Right ventricle myocardium inferior (tissue), 1 donor: ENCODE results near the gene SLC17A2. TPM values are rescaled to one million over a fixed set of nuclear protein-coding genes. Genes with fewer than 3 reads are reported as not detected.
A peak's percentile ranks its signal among the peaks of the same experiment; 100 is the strongest.

Source experiments
- ATAC-seq: fragments of 200-7000 bp; cut with Tn5 transposase; one replicate; pipeline ENCODE4 v1.9.1; 2020; ENCODE audit warnings: mild to moderate bottlenecking, moderate library complexity
- DNase-seq: peaks from one replicate; pipeline ENCODE4 v3.0.0; 2021; ENCODE audit errors: missing footprints
- intact Hi-C: fragments of 100-400 bp; cut with DNase I; formaldehyde crosslinking; loops from one replicate; pipeline ENCODE4 v1.11.0; 2022
- long read RNA-seq: library from polyadenylated mRNA; unstranded; transcript quantifications from one replicate; pipeline ENCODE4 v2.0.0, GENCODE V29; 2021
- total RNA-seq: library from RNA; stranded (reverse); fragmentation: NEBNext Ultra II Directional; extraction: Animal tissue kit (Norgen Biotek cat#: 25700); gene quantifications from one replicate; pipeline ENCODE4 v1.2.1, GENCODE V29; 2021
- donor health status: DM: no; HTN: yes; CAD: no; lungs with severe emphysema.

The SLC17A2 gene, protein sequence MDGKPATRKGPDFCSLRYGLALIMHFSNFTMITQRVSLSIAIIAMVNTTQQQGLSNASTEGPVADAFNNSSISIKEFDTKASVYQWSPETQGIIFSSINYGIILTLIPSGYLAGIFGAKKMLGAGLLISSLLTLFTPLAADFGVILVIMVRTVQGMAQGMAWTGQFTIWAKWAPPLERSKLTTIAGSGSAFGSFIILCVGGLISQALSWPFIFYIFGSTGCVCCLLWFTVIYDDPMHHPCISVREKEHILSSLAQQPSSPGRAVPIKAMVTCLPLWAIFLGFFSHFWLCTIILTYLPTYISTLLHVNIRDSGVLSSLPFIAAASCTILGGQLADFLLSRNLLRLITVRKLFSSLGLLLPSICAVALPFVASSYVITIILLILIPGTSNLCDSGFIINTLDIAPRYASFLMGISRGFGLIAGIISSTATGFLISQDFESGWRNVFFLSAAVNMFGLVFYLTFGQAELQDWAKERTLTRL
- total RNA-seq = not detected
- long read RNA-seq = 0 reads

DNA sequence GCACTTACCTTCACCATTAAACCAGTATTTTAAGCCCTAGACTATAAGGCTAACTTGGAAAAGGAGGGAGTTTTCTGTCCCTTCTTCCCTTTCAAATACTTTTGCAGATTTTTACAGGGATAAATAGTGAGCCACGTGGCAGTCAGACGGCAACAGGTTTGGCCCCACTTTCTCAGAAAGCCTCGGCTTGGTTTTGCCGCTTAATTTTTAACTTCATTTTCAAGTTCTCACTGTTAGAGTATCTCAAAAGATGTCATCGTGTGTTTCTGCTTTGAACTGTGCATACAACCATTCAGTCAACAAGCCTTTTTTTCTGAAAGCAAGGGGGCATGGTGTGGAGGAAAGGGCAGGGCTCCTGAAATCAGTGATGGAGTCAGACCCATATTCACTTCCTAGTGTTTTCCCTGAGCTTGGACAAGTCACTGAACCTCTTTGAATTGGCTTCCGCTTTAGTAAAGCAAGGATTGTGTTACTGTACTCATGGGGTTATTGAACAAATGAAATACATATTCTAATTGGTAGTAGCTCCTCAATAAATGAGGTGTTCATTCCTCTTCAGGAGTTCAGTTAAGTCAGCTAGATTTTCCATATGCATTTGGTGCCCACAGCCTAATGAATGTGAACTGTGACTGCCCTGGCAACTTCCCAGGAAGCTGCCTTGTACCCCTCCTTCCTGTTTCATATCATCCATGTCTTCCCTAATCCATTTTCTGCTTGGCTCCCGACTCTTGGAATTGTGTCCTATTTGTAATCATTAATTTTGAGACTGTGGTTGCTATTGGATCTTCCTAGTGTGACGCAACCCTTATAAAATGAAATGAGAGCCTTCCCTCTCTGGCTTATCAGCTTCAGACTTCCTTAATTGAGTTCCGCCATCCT is at the start of gene SLC17A2:
TSS of gene SLC17A2 (minus strand) at position 160 of the 879 bp plus-strand sequence. CDS start 4,895 bp downstream, outside the sequence.
- ATAC-seq (no peak), DNase-seq (no peak)
- intact Hi-C loops = no loop called here

DNA sequence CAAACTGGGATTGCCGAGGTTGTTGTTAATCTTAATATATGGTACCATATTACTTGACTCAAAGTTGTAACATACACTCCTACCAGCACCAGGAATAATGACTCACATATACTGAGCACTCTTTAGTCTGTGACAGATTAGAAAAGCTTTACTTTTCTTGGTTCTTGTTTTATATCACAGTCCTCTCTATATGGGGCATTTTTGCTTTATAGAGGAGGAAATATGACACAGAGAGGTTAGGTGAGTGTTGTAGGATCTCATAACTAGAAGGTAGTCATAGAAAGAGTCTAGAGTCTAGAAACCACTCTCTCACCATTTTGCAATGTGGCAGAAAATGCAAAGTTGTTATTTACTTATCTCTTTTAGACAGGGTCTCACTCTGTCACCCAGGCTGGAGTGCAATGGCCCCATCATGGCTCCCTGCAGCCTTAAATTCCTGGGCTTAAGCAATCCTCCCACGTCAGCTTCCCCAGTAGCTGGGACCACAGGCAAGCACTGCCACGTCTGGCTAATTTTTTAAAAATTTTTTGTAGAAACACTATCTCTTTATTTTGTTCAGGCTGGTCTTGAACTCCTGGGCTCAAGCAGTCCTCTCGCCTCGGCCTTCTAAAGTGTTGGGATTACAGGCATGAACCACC is 45.6 kb upstream of the SLC17A2 start:
- DNase-seq = no peak
- ATAC-seq = no peak
- intact Hi-C loops = no loop called here

- no peak for ATAC-seq
These were observed 43.5 kb upstream of the SLC17A2 start for GRCh38 chr6:25973923-25974555.

DNA sequence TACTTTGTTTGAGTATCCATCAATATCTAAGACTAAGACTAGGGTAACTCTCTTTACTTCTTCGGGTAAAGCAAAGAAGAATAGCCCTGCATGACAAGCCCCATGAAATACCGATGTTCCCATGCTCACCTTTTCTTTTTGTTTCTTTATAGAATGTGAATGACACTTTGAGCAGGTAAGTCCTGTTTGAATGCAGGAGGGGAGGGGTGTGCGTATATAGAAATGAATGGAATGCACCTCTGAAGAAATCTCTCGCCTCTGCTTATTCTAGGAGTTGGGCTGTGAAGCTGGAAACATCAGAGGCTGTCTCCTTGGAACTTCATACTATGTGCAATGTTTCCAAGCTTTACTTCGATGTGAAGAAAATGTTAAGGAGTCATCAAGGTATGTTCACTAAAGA is 42.4 kb upstream of the SLC17A2 start:
- intact Hi-C loops = no loop called here
- ATAC-seq = no peak

More at GRCh38 chr6:25973923-25974555, 43.5 kb upstream of the SLC17A2 start:
- DNase-seq = no peak
- intact Hi-C loops = no loop called here

GRCh38 chr6:25972128-25972527 is 41.6 kb upstream of the SLC17A2 start:
- ATAC-seq (no peak), DNase-seq (no peak)
- intact Hi-C loops = no loop called here

More for the DNA sequence above, 42.4 kb upstream of the SLC17A2 start:
- DNase-seq = no peak

DNA sequence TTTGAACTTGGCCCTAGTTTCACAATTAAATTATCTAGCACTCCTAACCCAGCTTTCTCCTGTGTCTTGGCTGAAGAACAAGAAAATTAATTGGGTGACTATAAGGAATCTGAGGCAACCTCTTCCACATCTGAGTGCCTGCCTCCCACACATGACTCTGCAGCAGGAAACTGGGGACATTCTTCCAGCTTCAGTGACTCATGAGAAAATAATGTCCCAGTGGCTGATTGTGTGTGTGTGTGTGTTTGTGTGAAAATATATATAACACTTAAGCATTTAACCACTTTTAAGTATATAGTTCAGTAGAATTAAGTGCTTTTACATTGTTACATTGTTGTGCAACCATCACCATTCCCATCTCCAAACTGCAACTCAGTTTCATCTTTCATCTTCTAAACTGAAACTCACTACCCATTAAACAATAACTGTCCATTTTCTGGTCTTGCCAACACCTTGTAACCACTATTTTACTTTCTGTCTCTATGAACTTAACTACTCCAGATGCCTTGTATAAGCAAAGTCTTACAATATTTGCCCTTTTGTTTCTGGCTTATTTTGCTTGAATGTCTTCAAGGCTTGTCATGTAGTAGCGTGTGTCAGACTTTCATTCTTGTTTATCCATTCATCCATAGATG is 40.8 kb upstream of the SLC17A2 start:
- DNase-seq (no peak), ATAC-seq (no peak)
- intact Hi-C loops = no loop called here

GRCh38 chr6:25968769-25969168 is 38.3 kb upstream of the SLC17A2 start:
- DNase-seq = no peak
- no peak for ATAC-seq
- intact Hi-C loops = no loop called here

DNA sequence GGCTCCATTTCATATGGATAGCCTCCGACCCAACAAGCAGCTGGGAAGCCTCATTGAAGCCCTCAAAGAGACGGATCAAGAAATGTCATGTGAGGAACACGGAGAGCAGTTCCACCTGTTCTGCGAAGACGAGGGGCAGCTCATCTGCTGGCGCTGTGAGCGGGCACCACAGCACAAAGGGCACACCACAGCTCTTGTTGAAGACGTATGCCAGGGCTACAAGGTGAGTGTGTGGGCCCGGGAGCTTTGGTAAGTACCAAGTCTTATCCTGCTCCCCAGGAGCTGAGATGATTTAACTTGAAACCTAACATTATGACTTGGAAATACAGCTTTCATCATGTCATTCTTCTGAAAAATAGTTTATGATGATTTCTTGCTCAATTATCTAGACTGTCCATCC is 36.2 kb upstream of the SLC17A2 start:
- no peak for DNase-seq
- ATAC-seq = no peak
- intact Hi-C loops = no loop called here

DNA sequence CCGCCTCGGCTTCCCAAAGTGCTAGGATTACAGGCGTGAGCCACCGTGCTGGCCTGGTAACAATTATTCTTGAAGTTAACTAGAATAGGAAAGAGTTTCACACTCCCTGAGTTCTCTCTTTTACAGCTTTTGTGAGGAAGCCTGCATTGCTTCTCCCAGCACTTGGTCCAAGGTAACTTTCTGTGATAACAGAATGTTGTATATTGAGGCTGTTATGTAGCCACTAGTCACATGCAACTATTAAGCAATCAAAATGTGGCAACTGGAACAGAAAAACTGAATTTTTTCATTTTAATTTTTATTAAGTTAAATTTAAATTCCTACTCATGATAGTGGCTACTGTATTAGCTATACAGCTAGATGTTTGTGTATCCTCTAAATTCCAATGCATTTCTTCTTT is 34.6 kb upstream of the SLC17A2 start:
- ATAC-seq = no peak
- DNase-seq = no peak
- intact Hi-C loops = no loop called here

DNA sequence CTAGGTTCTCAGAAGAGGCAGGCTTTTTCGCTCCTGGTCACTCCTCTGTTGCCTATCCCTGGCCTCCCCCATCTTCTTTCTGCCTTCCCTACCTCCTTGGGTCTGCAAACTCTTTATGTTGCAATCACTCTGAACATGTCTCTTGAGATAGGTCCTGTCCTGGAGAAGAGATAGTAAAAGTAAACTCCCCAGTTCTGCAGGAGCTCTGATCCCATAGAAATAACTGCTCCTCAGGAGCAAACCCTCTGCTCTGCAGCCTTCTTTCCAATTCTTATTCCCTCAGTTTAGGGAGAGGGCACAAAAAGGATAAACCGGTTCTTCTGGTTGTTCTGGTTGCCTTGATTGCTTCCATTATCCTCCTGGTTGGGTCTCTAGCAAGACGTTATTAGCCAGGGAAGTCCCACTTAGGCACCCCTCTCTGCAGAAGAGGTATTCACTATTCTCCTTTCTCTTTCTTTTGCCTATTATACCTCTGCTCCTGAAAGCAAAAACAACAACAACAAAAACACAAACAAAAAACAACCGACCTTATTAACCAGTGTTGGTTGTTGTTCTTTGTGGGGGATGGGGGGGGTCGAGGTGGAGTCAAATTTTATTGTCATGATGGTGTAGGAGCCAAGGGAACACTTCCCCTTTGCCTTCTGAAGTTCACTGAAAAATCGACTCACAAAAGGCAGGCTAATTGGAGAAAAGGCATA is 33.1 kb upstream of the SLC17A2 start:
- intact Hi-C loops = no loop called here
- DNase-seq (no peak), ATAC-seq (peak; percentile 35)

DNA sequence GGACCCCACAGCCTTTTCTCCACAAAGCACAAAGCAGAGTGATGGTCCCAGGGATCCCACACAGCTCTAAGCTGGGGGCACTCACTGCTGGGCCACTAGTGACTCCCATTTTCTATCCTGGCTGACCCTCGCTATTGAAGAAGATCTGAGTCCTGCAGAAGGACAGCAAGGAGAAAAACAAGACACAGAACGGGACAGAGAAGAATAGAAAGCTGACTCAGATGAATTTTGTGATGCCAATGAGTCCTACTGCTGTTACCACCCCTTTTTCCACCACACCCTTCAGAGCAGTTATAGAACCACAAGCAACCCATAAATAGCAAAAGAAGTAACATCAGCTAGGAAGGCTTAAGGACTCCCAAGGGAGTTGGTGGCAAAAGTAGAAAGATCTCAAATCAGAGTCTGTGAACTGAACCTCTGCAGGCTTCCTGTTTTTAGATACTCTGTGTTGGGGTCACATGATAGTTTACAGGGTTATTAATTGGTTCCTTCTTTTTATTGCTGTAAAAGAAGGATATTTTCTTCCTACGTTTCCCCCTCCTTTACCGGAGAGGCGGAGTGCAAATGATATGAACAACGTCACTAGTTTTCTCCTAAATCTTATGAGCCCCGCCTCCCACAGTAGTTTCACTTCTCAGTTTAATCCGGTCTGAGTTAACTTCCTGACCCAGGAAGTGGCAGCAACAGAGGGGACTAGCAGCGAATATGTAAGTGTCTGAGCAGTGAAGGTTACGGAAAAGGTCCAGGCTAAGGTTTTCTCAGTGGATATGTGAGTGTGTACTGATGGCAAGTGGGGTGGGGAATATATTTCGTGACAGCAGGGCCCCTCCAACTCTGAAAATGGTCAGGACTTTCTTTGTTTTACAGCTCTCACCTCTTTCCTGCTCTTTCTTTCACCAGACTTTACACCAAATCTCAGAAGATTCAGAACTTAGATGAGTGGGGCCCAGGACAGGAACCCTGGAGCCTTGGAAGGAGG is 31.9 kb upstream of the SLC17A2 start, which contains the start of gene TRIM38:
TSS of gene TRIM38 (plus strand) at position 654 of the 979 bp plus-strand sequence. CDS start 3,721 bp downstream, outside the sequence.
- intact Hi-C loops = no loop called here
- DNase-seq = no peak
- ATAC-seq = peak; percentile 90

- intact Hi-C loops = no loop called here
- no peak for ATAC-seq
- no peak for DNase-seq
These were observed 31.2 kb upstream of the SLC17A2 start for GRCh38 chr6:25961619-25962148.

DNA sequence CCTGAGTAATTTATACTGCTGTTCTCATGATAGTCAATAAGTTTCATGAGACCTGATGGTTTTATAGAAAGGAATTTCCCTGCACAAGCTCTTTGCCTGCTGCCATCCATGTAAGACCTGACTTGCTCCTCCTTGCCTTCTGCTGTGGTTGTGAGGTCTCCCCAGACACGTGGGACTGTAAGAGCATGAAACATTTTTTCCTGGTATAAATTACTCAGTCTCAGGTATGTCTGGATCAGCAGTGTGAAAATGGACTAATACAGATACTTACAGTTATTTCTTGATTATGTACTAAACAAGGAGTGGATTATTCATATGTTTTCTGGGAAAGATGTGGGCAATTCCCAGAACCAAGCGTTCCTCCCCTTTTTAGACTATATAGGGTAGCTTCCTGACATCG is 30.2 kb upstream of the SLC17A2 start:
- intact Hi-C loops = no loop called here
- DNase-seq (no peak), ATAC-seq (no peak)

DNA sequence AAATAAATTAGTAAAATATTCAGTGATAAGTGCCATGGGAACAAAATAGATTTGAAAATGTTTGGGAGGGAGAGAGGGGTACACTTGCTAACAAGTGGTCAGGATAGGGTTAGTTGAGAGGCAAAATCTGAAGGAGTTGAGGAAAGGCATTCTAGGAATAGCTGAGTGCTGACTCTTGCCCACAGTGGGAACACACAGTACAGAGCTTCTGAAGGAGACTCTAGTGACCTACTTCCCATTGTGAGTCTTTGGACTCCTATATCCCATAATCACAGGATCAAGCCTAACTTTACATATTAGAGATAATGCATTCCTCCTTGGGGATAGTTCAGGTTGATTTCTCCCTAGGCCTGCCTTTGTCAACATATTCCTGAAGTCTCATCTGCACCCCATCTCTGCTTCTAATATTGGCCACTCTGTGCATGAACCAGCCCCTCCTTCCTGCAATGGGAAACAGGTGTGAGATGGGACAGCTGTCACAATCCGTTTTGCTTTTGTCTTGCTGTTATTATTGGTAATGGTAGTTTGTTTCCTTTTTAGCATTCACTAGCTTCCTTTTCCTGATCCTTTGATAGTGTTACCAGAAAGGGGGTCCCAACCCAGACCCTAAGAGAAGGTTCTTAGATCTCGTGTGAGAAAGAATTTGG is 29.5 kb upstream of the SLC17A2 start:
- intact Hi-C loops = no loop called here
- DNase-seq = no peak
- no peak for ATAC-seq

GRCh38 chr6:25958700-25959162 is 28.2 kb upstream of the SLC17A2 start:
- ATAC-seq = no peak
- intact Hi-C loops = no loop called here
- DNase-seq = no peak

GRCh38 chr6:25956226-25956625 is 25.7 kb upstream of the SLC17A2 start:
- ATAC-seq (no peak), DNase-seq (no peak)
- intact Hi-C loops = no loop called here
